ENCODE measurements around the gene DIO3. TPM values are rescaled to one million over a fixed set of nuclear protein-coding genes. Genes with fewer than 3 reads are reported as not detected.

Gene DIO3
- total RNA-seq, 1 experiment from 2014 or later, result not detected

- no peak overlapping the region for H3K27ac ChIP-seq (ENCODE audit: low read depth, low read length, poor library complexity, severe bottlenecking)
- no peak overlapping the region for H3K4me3 ChIP-seq (ENCODE audit: low read depth, low read length, poor library complexity, severe bottlenecking)
- H3K9me3 ChIP-seq (ENCODE audit: low read depth, low read length, poor library complexity, severe bottlenecking), result peaks cover 5% of the 10 kb centered on the region
- no peaks in the 10 kb centered on the region for H3K4me1 ChIP-seq (ENCODE audit: insufficient read depth, low read length, poor library complexity, severe bottlenecking)
- CTCF ChIA-PET, result interaction anchor here (0.6 kb wide), 1 partner anchor 91 kb away, joined by 3 read pairs; no protein-coding TSS in a partner anchor
- no peak for TF ChIP-seq EZH2 (IDR thresholded peaks at IDR 0.05; ENCODE audit: borderline replicate concordance, low read depth, low read length, poor library complexity, severe bottlenecking)
- TF ChIP-seq, protein P1, sequence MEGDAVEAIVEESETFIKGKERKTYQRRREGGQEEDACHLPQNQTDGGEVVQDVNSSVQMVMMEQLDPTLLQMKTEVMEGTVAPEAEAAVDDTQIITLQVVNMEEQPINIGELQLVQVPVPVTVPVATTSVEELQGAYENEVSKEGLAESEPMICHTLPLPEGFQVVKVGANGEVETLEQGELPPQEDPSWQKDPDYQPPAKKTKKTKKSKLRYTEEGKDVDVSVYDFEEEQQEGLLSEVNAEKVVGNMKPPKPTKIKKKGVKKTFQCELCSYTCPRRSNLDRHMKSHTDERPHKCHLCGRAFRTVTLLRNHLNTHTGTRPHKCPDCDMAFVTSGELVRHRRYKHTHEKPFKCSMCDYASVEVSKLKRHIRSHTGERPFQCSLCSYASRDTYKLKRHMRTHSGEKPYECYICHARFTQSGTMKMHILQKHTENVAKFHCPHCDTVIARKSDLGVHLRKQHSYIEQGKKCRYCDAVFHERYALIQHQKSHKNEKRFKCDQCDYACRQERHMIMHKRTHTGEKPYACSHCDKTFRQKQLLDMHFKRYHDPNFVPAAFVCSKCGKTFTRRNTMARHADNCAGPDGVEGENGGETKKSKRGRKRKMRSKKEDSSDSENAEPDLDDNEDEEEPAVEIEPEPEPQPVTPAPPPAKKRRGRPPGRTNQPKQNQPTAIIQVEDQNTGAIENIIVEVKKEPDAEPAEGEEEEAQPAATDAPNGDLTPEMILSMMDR (conservative IDR thresholded peaks at IDR 0.05; ENCODE audit: low read depth, low read length), result no peak
- peaks cover 88% of the 10 kb centered on the region for H3K27me3 ChIP-seq (replicated peaks; ENCODE audit: insufficient read depth, low read depth, low read length, poor library complexity)
- POLR2A ChIA-PET (ENCODE audit: low non-redundant PET), result no interaction called here
- BruUV-seq (replicated peaks), result no TSS peak
- no peaks in the 10 kb centered on the region for H3K36me3 ChIP-seq (ENCODE audit: insufficient read depth, low read length, poor library complexity, severe bottlenecking)
- no peak for DNase-seq (ENCODE audit: low spot score)
- intact Hi-C loops (cut with micrococcal nuclease; ENCODE audit: unreplicated experiment), result no loop called here
Measured at GRCh38 chr14:101560534-101561113, 671 bp upstream of the DIO3 start.

- H3K36me3 ChIP-seq (ENCODE audit: insufficient read depth, low read length, poor library complexity, severe bottlenecking), result no peaks in the 10 kb centered on the region
- H3K4me1 ChIP-seq (ENCODE audit: insufficient read depth, low read length, poor library complexity, severe bottlenecking), result no peaks in the 10 kb centered on the region
- ChIA-PET CTCF (no interaction called here), POLR2A (ENCODE audit: low non-redundant PET) (no interaction called here)
- intact Hi-C loops (cut with micrococcal nuclease; ENCODE audit: unreplicated experiment), result no loop called here
- no peak for TF ChIP-seq EZH2 (IDR thresholded peaks at IDR 0.05; ENCODE audit: borderline replicate concordance, low read depth, low read length, poor library complexity, severe bottlenecking)
- TF ChIP-seq, protein P1 (conservative IDR thresholded peaks at IDR 0.05; ENCODE audit: low read depth, low read length), result no peak
- H3K4me3 ChIP-seq (ENCODE audit: low read depth, low read length, poor library complexity, severe bottlenecking), result no peak overlapping the region
- DNase-seq (ENCODE audit: low spot score), result no peak
- H3K9me3 ChIP-seq (ENCODE audit: low read depth, low read length, poor library complexity, severe bottlenecking), result peaks cover 5% of the 10 kb centered on the region
- peaks cover 91% of the 10 kb centered on the region for H3K27me3 ChIP-seq (replicated peaks; ENCODE audit: insufficient read depth, low read depth, low read length, poor library complexity)
- BruUV-seq (replicated peaks), result no TSS peak
- H3K27ac ChIP-seq (ENCODE audit: low read depth, low read length, poor library complexity, severe bottlenecking), result no peak overlapping the region
Measured at GRCh38 chr14:101561897-101562490, 699 bp downstream of the DIO3 start.

- ChIA-PET CTCF (interaction anchor here (0.6 kb wide), 1 partner anchor 664 kb away, joined by 8 read pairs; no protein-coding TSS in a partner anchor), POLR2A (ENCODE audit: low non-redundant PET) (no interaction called here)
- TF ChIP-seq, protein P1 (conservative IDR thresholded peaks at IDR 0.05; ENCODE audit: low read depth, low read length), result no peak
- no peak for TF ChIP-seq EZH2 (IDR thresholded peaks at IDR 0.05; ENCODE audit: borderline replicate concordance, low read depth, low read length, poor library complexity, severe bottlenecking)
- DNase-seq (ENCODE audit: low spot score), result no peak
- intact Hi-C loops (cut with micrococcal nuclease; ENCODE audit: unreplicated experiment), result no loop called here
- peaks cover 91% of the 10 kb centered on the region for H3K27me3 ChIP-seq (replicated peaks; ENCODE audit: insufficient read depth, low read depth, low read length, poor library complexity)
- no peaks in the 10 kb centered on the region for H3K36me3 ChIP-seq (ENCODE audit: insufficient read depth, low read length, poor library complexity, severe bottlenecking)
- H3K27ac ChIP-seq (ENCODE audit: low read depth, low read length, poor library complexity, severe bottlenecking), result no peak overlapping the region
- no TSS peak for BruUV-seq (replicated peaks)
- no peaks in the 10 kb centered on the region for H3K4me1 ChIP-seq (ENCODE audit: insufficient read depth, low read length, poor library complexity, severe bottlenecking)
- H3K9me3 ChIP-seq (ENCODE audit: low read depth, low read length, poor library complexity, severe bottlenecking), result peaks cover 5% of the 10 kb centered on the region
- no peak overlapping the region for H3K4me3 ChIP-seq (ENCODE audit: low read depth, low read length, poor library complexity, severe bottlenecking)
Measured at GRCh38 chr14:101562659-101563351, 1.5 kb downstream of the DIO3 start.
